ENCODE measurements around the gene TEX22.

GRCh38 chr14:105425823-105426247 lies 27.5 kb downstream of the TEX22 start:
- no peak for TF ChIP-seq CTCF (IDR thresholded peaks at IDR 0.05)
- no peak for TF ChIP-seq EZH2 (IDR thresholded peaks at IDR 0.05)
- no peak for TF ChIP-seq EZH2phosphoT487 (IDR thresholded peaks at IDR 0.05)

Measured in neural progenitor cell (in vitro differentiated cells).